DOHH2 (cell line): ENCODE results near the gene NUP210L.

Experiments
- CTCF ChIP-seq: fragments of 200-600 bp; sonication (generic); IDR thresholded peaks from one replicate; pipeline ENCODE4 v1.5.1; 2014; ENCODE audit warnings: antibody characterized with exemption, mild to moderate bottlenecking, low read depth, low read length; ENCODE audit not compliant: poor library complexity, severe bottlenecking
- EZH2phosphoT487 ChIP-seq: fragments of 200-600 bp; sonication (generic); IDR thresholded peaks from 2 replicates; pipeline ENCODE4 v1.6.1; 2017; ENCODE audit warnings: borderline replicate concordance, mild to moderate bottlenecking, antibody characterized with exemption, low read length, moderate library complexity, mixed read lengths

- TF ChIP-seq EZH2phosphoT487 (no peak), CTCF (no peak)
Measured at GRCh38 chr1:153991806-153992205, 163.1 kb downstream of the NUP210L start.
